ENCODE results near the gene TNN. TPM values are rescaled to one million over a fixed set of nuclear protein-coding genes. Genes with fewer than 3 reads are reported as not detected.
A peak's percentile ranks its signal among the peaks of the same experiment; 100 is the strongest.

TNN gene
- total RNA-seq, 1 experiment from 2014 or later = 0.11 TPM

DNA sequence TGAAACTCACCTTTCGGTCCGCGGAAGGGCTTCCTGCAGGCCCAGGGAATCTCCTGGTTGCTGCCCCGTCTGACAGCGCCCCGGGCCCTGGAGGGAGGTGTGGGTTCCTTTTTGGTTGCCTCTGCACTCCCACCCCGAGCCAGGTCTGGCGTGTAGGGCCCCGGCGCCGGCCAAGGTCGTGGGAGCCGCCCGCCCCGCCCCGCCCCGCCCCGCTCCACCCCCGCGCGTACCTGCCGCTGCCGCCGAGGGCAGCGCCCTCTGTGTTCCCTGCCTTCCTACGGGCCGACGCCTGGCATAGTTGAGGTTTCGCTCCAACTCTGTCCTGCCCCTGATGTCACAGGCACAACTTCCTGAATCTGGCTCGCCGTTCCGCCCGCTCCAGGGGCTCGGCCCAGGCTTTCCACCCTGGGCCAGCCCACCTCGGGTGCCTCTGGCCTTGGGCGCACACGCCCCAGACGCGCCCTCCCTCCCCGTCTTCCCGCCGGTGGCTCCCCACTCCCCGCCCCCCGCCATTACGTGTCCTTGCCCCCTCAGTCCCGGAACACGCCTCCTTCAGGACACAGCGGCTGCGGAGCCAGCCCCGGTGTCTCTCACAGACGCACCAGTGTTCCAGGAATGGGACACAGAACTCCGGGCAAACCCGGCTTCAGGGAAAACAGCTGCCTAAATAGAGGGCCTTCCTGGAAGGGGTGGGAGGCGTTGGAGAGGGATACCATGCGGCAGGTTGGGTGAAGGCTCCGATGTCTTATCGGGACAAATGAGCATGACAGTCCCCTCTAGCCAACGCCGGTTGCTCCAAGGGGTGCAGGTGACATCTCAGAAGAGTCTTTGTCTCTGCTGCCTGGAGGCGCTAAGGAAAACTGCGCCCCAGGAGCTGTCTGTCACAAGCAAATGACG, 125.2 kb downstream of the TNN start, which contains the start of gene KIAA0040:
Gene KIAA0040 (minus strand): TSS at position 147 of the 897 bp plus-strand sequence. CDS start 31,763 bp downstream, outside the sequence.
- Histone ChIP-seq H3K23me2 (ENCODE audit: insufficient read length, low read depth, low read length, poor library complexity, severe bottlenecking) (peaks cover 18% of the 10 kb centered on the region), H3K27me3 (ENCODE audit: insufficient read depth, low read length) (peaks cover 2% of the 10 kb centered on the region; the same call in 1 of the 2 replicates)
- peak within 1 kb of the TSS in 2 of 3 experiments; percentile 2 to 81; a peak in 4 of 7 replicates for H3K27ac Mint-ChIP-seq

More for the DNA sequence above, 125.2 kb downstream of the TNN start, which contains the start of gene KIAA0040:
- H3K56ac ChIP-seq (ENCODE audit: insufficient read length, low read depth, low read length) = no peak within 1 kb of the TSS
- H3K9ac ChIP-seq (ENCODE audit: extremely low read depth, insufficient read length, low read length) = peak within 1 kb of the TSS; percentile 60
- no peak within 1 kb of the TSS for H2BK5ac ChIP-seq (ENCODE audit: insufficient read length, low read length)
- no peak within 1 kb of the TSS for H3K23ac ChIP-seq (ENCODE audit: insufficient read length, low read depth, low read length)
- no peak within 1 kb of the TSS for H2BK120ac ChIP-seq (ENCODE audit: low read depth, low read length, poor library complexity, severe bottlenecking)
- DNase-seq = peak; percentile 83
- H3K79me2 ChIP-seq (ENCODE audit: insufficient read depth, low read length) = no peaks in the 10 kb centered on the region
- no peak within 1 kb of the TSS for H4K91ac ChIP-seq (ENCODE audit: insufficient read length, low read depth, low read length)
- no peak within 1 kb of the TSS for H4K8ac ChIP-seq (replicated peaks; ENCODE audit: insufficient read length, low read depth, low read length)
- H3K9me3 Mint-ChIP-seq = no peaks in the 10 kb centered on the region
- no peak within 1 kb of the TSS for H3T11ph ChIP-seq (ENCODE audit: low read length)
- peak within 1 kb of the TSS; percentile 66 for H3K4me2 ChIP-seq (ENCODE audit: insufficient read depth, insufficient read length, low read length)
- H3K4me1 Mint-ChIP-seq = peaks cover 8 to 11% of the 10 kb centered on the region in 2 experiments; a peak in 3 of 4 replicates
- no peaks in the 10 kb centered on the region for H4K20me1 ChIP-seq (ENCODE audit: control insufficient read depth, insufficient read depth, insufficient read length)
- H3K36me3 Mint-ChIP-seq (ENCODE audit: insufficient read depth in 1 of 3, low read depth in 3 of 3) = no peaks in the 10 kb centered on the region
- no peak within 1 kb of the TSS for H3K18ac ChIP-seq (ENCODE audit: insufficient read length, low read depth, low read length)
- peaks cover 32% of the 10 kb centered on the region for H3K27me3 Mint-ChIP-seq (ENCODE audit: low read depth)
- H2BK15ac ChIP-seq (ENCODE audit: low read depth, low read length) = no peak within 1 kb of the TSS
- H2AK5ac ChIP-seq (ENCODE audit: insufficient read length, low read length) = no peak within 1 kb of the TSS
- H3K4me3 Mint-ChIP-seq = peak within 1 kb of the TSS; percentile 77 to 92
- H2AFZ ChIP-seq (ENCODE audit: low read length) = peak within 1 kb of the TSS; percentile 14
- H3K4ac ChIP-seq (ENCODE audit: low read depth, low read length) = no peak within 1 kb of the TSS
- H3K4me1 ChIP-seq (ENCODE audit: insufficient read depth, low read length) = no peaks in the 10 kb centered on the region
- H3K9me3 ChIP-seq (ENCODE audit: control insufficient read depth, low read depth, low read length) = no peaks in the 10 kb centered on the region
- no peak within 1 kb of the TSS for H2BK20ac ChIP-seq (ENCODE audit: low read depth, low read length, poor library complexity, severe bottlenecking)
- H2BK12ac ChIP-seq (ENCODE audit: insufficient read length, low read depth, low read length) = no peak within 1 kb of the TSS
- no peak within 1 kb of the TSS for H4K5ac ChIP-seq (ENCODE audit: insufficient read length, low read depth, low read length)
- TF ChIP-seq CTCF (conservative IDR thresholded peaks at IDR 0.05) = peak; percentile 38
- no peaks in the 10 kb centered on the region for H3K79me1 ChIP-seq (ENCODE audit: insufficient read depth, low read depth, low read length, poor library complexity, severe bottlenecking)
- H3K14ac ChIP-seq (ENCODE audit: insufficient read depth, low read length) = no peak within 1 kb of the TSS; the same call in 1 of the 2 replicates
- H3K27ac ChIP-seq (ENCODE audit: insufficient read length, low read depth, low read length) = no peak within 1 kb of the TSS
- WGBS (ENCODE audit: extremely low coverage, insufficient read length, low lambda C conversion rate) = no CpG with 5 or more reads among the region's 62 CpGs
